Measurements from ENCODE around the gene TMEM178A. TPM values are rescaled to one million over a fixed set of nuclear protein-coding genes. Genes with fewer than 3 reads are reported as not detected.

TMEM178A gene
- total and polyA plus RNA-seq, 2 donors (not counting 1 experiment from before 2014, with no cell fraction given) = 0.69 to 0.99 TPM

DNA sequence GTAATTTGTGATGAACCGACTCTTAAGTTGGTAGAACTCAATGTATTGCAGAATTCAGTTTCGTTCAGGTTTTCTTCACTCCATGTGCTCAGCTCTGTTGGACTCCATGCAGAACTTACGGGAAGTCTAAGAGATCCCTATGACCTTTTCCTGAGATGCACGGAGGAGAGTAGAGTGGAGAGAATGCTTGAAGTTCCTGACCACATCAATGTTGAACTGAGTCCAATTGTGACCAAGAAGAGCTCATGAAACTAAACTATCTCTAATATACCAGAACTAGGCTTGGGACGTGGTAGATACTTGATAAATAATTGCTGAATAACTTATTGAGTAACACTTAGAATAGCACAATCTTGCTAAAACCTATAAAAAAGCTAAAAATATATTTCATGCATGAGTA is 47.2 kb downstream of the TMEM178A start:
- H3K27me3 ChIP-seq (replicated peaks in 1 of 4; ENCODE audit: control extremely low read depth in 1 of 4, control insufficient read depth in 3 of 4, insufficient read depth in 4 of 4, low read length in 3 of 4) = peaks cover 0 to 4% (median 0%) of the 10 kb centered on the region in 4 experiments
- Mint-ChIP-seq H3K27me3 (peaks cover 8% of the 10 kb centered on the region), H3K4me3 (no peak overlapping the region), H3K27ac (no peak overlapping the region), H3K9me3 (ENCODE audit: insufficient read depth) (no peaks in the 10 kb centered on the region), H3K4me1 (no peaks in the 10 kb centered on the region)
- TF ChIP-seq EZH2 (IDR thresholded peaks at IDR 0.05; ENCODE audit: borderline replicate concordance, insufficient read depth, low read depth, low read length, poor library complexity, severe bottlenecking) = no peak
- TF ChIP-seq, protein P1, sequence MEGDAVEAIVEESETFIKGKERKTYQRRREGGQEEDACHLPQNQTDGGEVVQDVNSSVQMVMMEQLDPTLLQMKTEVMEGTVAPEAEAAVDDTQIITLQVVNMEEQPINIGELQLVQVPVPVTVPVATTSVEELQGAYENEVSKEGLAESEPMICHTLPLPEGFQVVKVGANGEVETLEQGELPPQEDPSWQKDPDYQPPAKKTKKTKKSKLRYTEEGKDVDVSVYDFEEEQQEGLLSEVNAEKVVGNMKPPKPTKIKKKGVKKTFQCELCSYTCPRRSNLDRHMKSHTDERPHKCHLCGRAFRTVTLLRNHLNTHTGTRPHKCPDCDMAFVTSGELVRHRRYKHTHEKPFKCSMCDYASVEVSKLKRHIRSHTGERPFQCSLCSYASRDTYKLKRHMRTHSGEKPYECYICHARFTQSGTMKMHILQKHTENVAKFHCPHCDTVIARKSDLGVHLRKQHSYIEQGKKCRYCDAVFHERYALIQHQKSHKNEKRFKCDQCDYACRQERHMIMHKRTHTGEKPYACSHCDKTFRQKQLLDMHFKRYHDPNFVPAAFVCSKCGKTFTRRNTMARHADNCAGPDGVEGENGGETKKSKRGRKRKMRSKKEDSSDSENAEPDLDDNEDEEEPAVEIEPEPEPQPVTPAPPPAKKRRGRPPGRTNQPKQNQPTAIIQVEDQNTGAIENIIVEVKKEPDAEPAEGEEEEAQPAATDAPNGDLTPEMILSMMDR (IDR thresholded peaks at IDR 0.05) = no peak
- H2AFZ ChIP-seq (ENCODE audit: insufficient read depth, low read depth, low read length, poor library complexity, severe bottlenecking) = no peak overlapping the region
- no peaks in the 10 kb centered on the region for H3K36me3 ChIP-seq (replicated peaks in 1 of 2; ENCODE audit: control extremely low read depth in 1 of 2, control insufficient read depth in 1 of 2, extremely low read depth in 1 of 2, insufficient read depth in 2 of 2, low read length in 1 of 2)
- WGBS (ENCODE audit: insufficient coverage) = 80% methylated on average over 1 of the region's 5 CpGs
- H3K9me3 ChIP-seq (ENCODE audit: control extremely low read depth in 1 of 3, control insufficient read depth in 2 of 3, insufficient read depth in 1 of 3, low read length in 2 of 3) = no peaks in the 10 kb centered on the region
- ChIA-PET POLR2A (no interaction called here), CTCF (interaction anchor here (1.0 to 5.8 kb wide), 3 partner anchors 13 to 17 kb away, joined by 3 to 26 read pairs (median 3); no protein-coding TSS in a partner anchor)
- no peaks in the 10 kb centered on the region for H3K4me1 ChIP-seq (ENCODE audit: control insufficient read depth in 2 of 2, insufficient read depth in 2 of 2, low read length in 2 of 2)
- ATAC-seq (ENCODE audit: low read depth) (no peak), DNase-seq (no peak)
- intact Hi-C loops (cut with micrococcal nuclease) = no loop called here
- no peaks in the 10 kb centered on the region for H3K79me2 ChIP-seq (ENCODE audit: control insufficient read depth, insufficient read depth, low read length)
- H3K27ac ChIP-seq (ENCODE audit: low read length in 2 of 2) = no peak overlapping the region
- H3K9ac ChIP-seq (ENCODE audit: low read length) = no peak overlapping the region
- no peaks in the 10 kb centered on the region for H4K20me1 ChIP-seq (ENCODE audit: control insufficient read depth, insufficient read depth, low read length, poor library complexity, severe bottlenecking)
- no peak overlapping the region for H3K4me3 ChIP-seq (ENCODE audit: control extremely low read depth in 1 of 5, extremely low read depth in 1 of 5, insufficient read depth in 1 of 5, low read depth in 2 of 5, low read length in 4 of 5)
- no peak overlapping the region for H3K4me2 ChIP-seq (replicated peaks; ENCODE audit: low read depth, low read length, poor library complexity, severe bottlenecking)

DNA sequence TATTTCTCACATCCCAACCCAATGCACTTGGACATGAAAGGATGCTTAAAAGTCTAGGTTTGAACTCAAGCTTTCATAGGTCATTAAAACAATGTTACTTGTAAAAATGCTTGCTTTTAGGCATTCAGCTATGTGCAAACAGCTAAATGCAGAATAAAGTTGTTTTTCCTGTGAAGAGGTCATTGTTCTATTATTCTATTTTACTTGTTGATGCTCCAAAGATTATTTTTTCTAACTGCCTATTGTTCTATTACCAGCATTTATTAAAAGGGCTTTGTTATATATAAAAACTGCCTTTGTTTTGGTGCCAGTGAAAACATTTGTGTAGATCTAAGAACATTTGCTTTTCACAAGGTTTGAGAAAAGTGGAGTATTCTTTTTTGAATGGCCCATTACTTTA is 49.4 kb downstream of the TMEM178A start:
- H3K9ac ChIP-seq (ENCODE audit: low read length) = no peak overlapping the region

More for the DNA sequence above, 49.4 kb downstream of the TMEM178A start:
- Mint-ChIP-seq H3K4me1 (no peaks in the 10 kb centered on the region), H3K9me3 (ENCODE audit: insufficient read depth) (no peaks in the 10 kb centered on the region), H3K4me3 (no peak overlapping the region), H3K27ac (no peak overlapping the region), H3K27me3 (peaks cover 3% of the 10 kb centered on the region)
- no peak overlapping the region for H3K4me3 ChIP-seq (ENCODE audit: control extremely low read depth in 1 of 5, extremely low read depth in 1 of 5, insufficient read depth in 1 of 5, low read depth in 2 of 5, low read length in 4 of 5)
- ChIA-PET CTCF (interaction anchor here (5.8 kb wide), 1 partner anchor 15 kb away, joined by 26 read pairs; no protein-coding TSS in a partner anchor), POLR2A (no interaction called here)
- H3K79me2 ChIP-seq (ENCODE audit: control insufficient read depth, insufficient read depth, low read length) = no peaks in the 10 kb centered on the region
- H2AFZ ChIP-seq (ENCODE audit: insufficient read depth, low read depth, low read length, poor library complexity, severe bottlenecking) = no peak overlapping the region
- H3K27ac ChIP-seq (ENCODE audit: low read length in 2 of 2) = no peak overlapping the region
- intact Hi-C loops (cut with micrococcal nuclease) = no loop called here
- H3K36me3 ChIP-seq (replicated peaks in 1 of 2; ENCODE audit: control extremely low read depth in 1 of 2, control insufficient read depth in 1 of 2, extremely low read depth in 1 of 2, insufficient read depth in 2 of 2, low read length in 1 of 2) = no peaks in the 10 kb centered on the region
- peaks cover 0 to 2% (median 0%) of the 10 kb centered on the region in 4 experiments for H3K27me3 ChIP-seq (replicated peaks in 1 of 4; ENCODE audit: control extremely low read depth in 1 of 4, control insufficient read depth in 3 of 4, insufficient read depth in 4 of 4, low read length in 3 of 4)
- H4K20me1 ChIP-seq (ENCODE audit: control insufficient read depth, insufficient read depth, low read length, poor library complexity, severe bottlenecking) = no peaks in the 10 kb centered on the region
- H3K4me2 ChIP-seq (replicated peaks; ENCODE audit: low read depth, low read length, poor library complexity, severe bottlenecking) = no peak overlapping the region
- no peak for ATAC-seq (ENCODE audit: low read depth)
- TF ChIP-seq EZH2 (IDR thresholded peaks at IDR 0.05; ENCODE audit: borderline replicate concordance, insufficient read depth, low read depth, low read length, poor library complexity, severe bottlenecking) = no peak
- TF ChIP-seq, protein P1 (IDR thresholded peaks at IDR 0.05) = no peak
- no peaks in the 10 kb centered on the region for H3K9me3 ChIP-seq (ENCODE audit: control extremely low read depth in 1 of 3, control insufficient read depth in 2 of 3, insufficient read depth in 1 of 3, low read length in 2 of 3)
- H3K4me1 ChIP-seq (ENCODE audit: control insufficient read depth in 2 of 2, insufficient read depth in 2 of 2, low read length in 2 of 2) = no peaks in the 10 kb centered on the region
- no peak for DNase-seq

Data from B cell (primary cell).